NCI-H526 treated with DMSO at 0.1 percent for 48 hours (cell line): ENCODE measurements around the gene CDC25B.

ENCODE experiments used
- DNase-seq: peaks from one replicate; lab custom pipeline; 2025; lab: John Stamatoyannopoulos, UW

The CDC25B gene

GRCh38 chr20:3804254-3804751, 8.2 kb downstream of the CDC25B start:
- no peak for DNase-seq

GRCh38 chr20:3804781-3805180, 8.7 kb downstream of the CDC25B start:
- no peak for DNase-seq

GRCh38 chr20:3808544-3808943, 12.4 kb downstream of the CDC25B start:
- no peak for DNase-seq

GRCh38 chr20:3811467-3812258, 15.6 kb downstream of the CDC25B start:
- no peak for DNase-seq

- no peak for DNase-seq
These were observed 16.2 kb downstream of the CDC25B start for GRCh38 chr20:3812259-3812681.

- no peak for DNase-seq
These were observed 17.1 kb downstream of the CDC25B start for GRCh38 chr20:3812975-3813847.

- no peak for DNase-seq
These were observed 17.9 kb downstream of the CDC25B start for GRCh38 chr20:3813848-3814581.

- no peak for DNase-seq
These were observed 18.9 kb downstream of the CDC25B start for GRCh38 chr20:3814928-3815495.

GRCh38 chr20:3815703-3816315, 19.7 kb downstream of the CDC25B start:
- no peak for DNase-seq

- peak; percentile 45 for DNase-seq
These were observed 22.3 kb downstream of the CDC25B start for GRCh38 chr20:3818155-3819151.

GRCh38 chr20:3819411-3820047, 23.4 kb downstream of the CDC25B start:
- no peak for DNase-seq

GRCh38 chr20:3820048-3820900, 24.2 kb downstream of the CDC25B start, which contains the start of gene AP5S1:
Gene AP5S1, plus strand, starts transcription at chr20:3820547. Its CDS starts 1,571 bp downstream, at chr20:3822118.
- DNase-seq: peak; percentile 94

- no peak for DNase-seq
These were observed 25.0 kb downstream of the CDC25B start for GRCh38 chr20:3820901-3821727.

- DNase-seq: no peak
These were observed 25.9 kb downstream of the CDC25B start for GRCh38 chr20:3821996-3822395.

GRCh38 chr20:3823881-3824280, 27.8 kb downstream of the CDC25B start:
- DNase-seq: no peak

GRCh38 chr20:3825526-3825925, 29.4 kb downstream of the CDC25B start:
- no peak for DNase-seq

- no peak for DNase-seq
These were observed 30.3 kb downstream of the CDC25B start for GRCh38 chr20:3826420-3826819.

- no peak for DNase-seq
These were observed 32.7 kb downstream of the CDC25B start for GRCh38 chr20:3828798-3829197.
